ENCODE data around the gene SPACA7. TPM values are rescaled to one million over a fixed set of nuclear protein-coding genes. Genes with fewer than 3 reads are reported as not detected.
"Not testable (repeated sequence)": the region's sequence is repeated elsewhere in the genome, so short reads cannot be mapped to it uniquely, and the experiment has no call there.

SPACA7 gene
- total RNA-seq, 3 donors from 2014 or later (not counting 1 experiment from before 2014, with no cell fraction given): not detected

DNA sequence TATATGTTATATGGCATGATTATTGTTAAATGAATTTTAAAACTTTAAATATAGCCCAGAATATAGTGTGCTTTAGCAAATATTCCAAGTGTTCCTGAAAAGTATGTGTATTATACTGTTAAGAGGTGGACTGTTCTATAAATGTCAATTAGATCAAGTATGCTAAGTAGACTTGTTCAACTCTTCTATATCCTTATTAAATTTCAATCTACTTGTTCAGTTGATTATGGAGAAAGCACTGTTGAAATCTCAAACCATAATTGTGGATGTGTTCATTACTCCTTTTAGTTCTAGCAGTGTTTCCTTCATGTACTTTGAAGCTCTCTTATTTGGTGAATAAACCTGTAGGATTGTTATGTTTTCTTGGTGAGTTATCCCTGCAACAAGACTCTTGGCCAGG, 52.5 kb downstream of the SPACA7 start:
- intact Hi-C loops (cut with micrococcal nuclease): no loop called here
- peaks cover 0 to 7% of the 10 kb centered on the region in 2 donors for H3K27me3 Mint-ChIP-seq (ENCODE audit: low read depth in 2 of 2)

DNA sequence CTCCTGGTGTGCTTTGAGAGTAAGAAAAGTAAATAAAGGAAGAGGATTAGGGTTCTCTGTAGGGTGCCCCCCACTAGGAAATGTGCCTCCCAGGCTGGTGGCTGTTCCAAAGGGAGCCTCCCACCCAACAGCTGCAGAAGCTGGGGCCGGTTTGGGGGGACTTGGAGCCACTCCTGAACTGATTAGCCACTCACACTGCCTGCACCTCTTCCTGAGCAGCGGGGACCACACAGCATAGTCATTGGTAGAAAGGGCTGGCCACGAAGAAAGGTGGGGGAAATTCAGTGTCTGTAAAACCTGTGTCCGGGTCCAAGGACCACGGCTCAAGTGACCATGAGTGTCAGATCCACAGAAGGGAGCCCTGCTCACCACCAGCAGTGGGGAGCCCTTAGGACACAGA, 55.6 kb downstream of the SPACA7 start:
- TF ChIP-seq, protein P1, sequence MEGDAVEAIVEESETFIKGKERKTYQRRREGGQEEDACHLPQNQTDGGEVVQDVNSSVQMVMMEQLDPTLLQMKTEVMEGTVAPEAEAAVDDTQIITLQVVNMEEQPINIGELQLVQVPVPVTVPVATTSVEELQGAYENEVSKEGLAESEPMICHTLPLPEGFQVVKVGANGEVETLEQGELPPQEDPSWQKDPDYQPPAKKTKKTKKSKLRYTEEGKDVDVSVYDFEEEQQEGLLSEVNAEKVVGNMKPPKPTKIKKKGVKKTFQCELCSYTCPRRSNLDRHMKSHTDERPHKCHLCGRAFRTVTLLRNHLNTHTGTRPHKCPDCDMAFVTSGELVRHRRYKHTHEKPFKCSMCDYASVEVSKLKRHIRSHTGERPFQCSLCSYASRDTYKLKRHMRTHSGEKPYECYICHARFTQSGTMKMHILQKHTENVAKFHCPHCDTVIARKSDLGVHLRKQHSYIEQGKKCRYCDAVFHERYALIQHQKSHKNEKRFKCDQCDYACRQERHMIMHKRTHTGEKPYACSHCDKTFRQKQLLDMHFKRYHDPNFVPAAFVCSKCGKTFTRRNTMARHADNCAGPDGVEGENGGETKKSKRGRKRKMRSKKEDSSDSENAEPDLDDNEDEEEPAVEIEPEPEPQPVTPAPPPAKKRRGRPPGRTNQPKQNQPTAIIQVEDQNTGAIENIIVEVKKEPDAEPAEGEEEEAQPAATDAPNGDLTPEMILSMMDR (IDR thresholded peaks at IDR 0.05): no peak
- Histone ChIP-seq H3K27me3 (ENCODE audit: control insufficient read depth, insufficient read depth, low read length) (no peaks in the 10 kb centered on the region), H3K27ac (ENCODE audit: low read length) (no peak overlapping the region), H3K36me3 (ENCODE audit: control insufficient read depth, insufficient read depth, low read length) (no peaks in the 10 kb centered on the region), H3K9me3 (ENCODE audit: control insufficient read depth, insufficient read depth, low read length) (no peaks in the 10 kb centered on the region), H3K4me1 (ENCODE audit: control insufficient read depth, insufficient read depth, low read length) (no peaks in the 10 kb centered on the region), H3K4me3 (ENCODE audit: low read length) (no peak overlapping the region)
- H3K4me3 Mint-ChIP-seq: no peak overlapping the region
- WGBS (ENCODE audit: insufficient coverage): 79% methylated on average over 5 of the region's 5 CpGs
- no peaks in the 10 kb centered on the region for H3K4me1 Mint-ChIP-seq
- no peak for ATAC-seq
- H3K27me3 Mint-ChIP-seq (ENCODE audit: low read depth in 2 of 2): peaks cover 0 to 7% of the 10 kb centered on the region in 2 donors
- H3K9me3 Mint-ChIP-seq: peaks cover 0 to 2% of the 10 kb centered on the region in 2 donors
- no peak for DNase-seq
- no peak overlapping the region for H3K27ac Mint-ChIP-seq
- H3K36me3 Mint-ChIP-seq: no peaks in the 10 kb centered on the region
- intact Hi-C loops (cut with micrococcal nuclease): loop anchor here (5.0 kb wide), 1 partner anchor 1484 kb away; no protein-coding TSS in a partner anchor

More for the DNA sequence above, 52.5 kb downstream of the SPACA7 start:
- Histone ChIP-seq H3K36me3 (ENCODE audit: control insufficient read depth, insufficient read depth, low read length) (no peaks in the 10 kb centered on the region), H3K9me3 (ENCODE audit: control insufficient read depth, insufficient read depth, low read length) (no peaks in the 10 kb centered on the region), H3K27me3 (ENCODE audit: control insufficient read depth, insufficient read depth, low read length) (no peaks in the 10 kb centered on the region), H3K4me3 (ENCODE audit: low read length) (no peak overlapping the region), H3K27ac (ENCODE audit: low read length) (no peak overlapping the region), H3K4me1 (ENCODE audit: control insufficient read depth, insufficient read depth, low read length) (no peaks in the 10 kb centered on the region)
- DNase-seq (no peak), ATAC-seq (no peak)
- TF ChIP-seq, protein P1 (IDR thresholded peaks at IDR 0.05): no peak
- H3K4me1 Mint-ChIP-seq: no peaks in the 10 kb centered on the region
- H3K9me3 Mint-ChIP-seq: peaks cover 2 to 4% of the 10 kb centered on the region in 2 donors
- no peak overlapping the region for H3K27ac Mint-ChIP-seq
- no peak overlapping the region for H3K4me3 Mint-ChIP-seq
- no peaks in the 10 kb centered on the region for H3K36me3 Mint-ChIP-seq

DNA sequence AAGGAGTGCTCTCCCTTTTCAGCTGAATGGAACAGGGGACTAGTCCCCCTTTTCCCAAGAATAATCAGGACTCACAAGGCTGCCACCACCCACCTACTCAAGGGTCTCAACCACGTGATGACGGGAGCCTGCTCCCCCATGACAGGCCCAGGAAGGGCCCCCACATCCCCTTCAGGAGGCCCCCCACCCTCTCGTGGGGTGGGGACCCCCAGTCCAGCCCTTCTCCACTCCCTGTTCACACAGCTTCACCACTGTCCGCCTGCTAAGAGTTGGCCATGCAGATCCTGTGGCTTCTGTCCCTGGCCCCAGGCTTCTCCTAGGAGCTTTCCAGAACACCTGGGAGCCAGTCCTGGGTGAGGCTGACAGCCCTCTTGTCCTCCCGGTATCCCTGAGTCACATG, 56.6 kb downstream of the SPACA7 start:
- not testable (repeated sequence) for H3K4me3 Mint-ChIP-seq; H3K27ac Mint-ChIP-seq; H3K4me1 Mint-ChIP-seq; H3K9me3 Mint-ChIP-seq; H3K27me3 Mint-ChIP-seq (ENCODE audit: low read depth in 2 of 2); H3K9me3 ChIP-seq (ENCODE audit: control insufficient read depth, insufficient read depth, low read length); H3K4me3 ChIP-seq (ENCODE audit: low read length); H3K4me1 ChIP-seq (ENCODE audit: control insufficient read depth, insufficient read depth, low read length); H3K27me3 ChIP-seq (ENCODE audit: control insufficient read depth, insufficient read depth, low read length); H3K36me3 Mint-ChIP-seq; ATAC-seq; DNase-seq; H3K27ac ChIP-seq (ENCODE audit: low read length); H3K36me3 ChIP-seq (ENCODE audit: control insufficient read depth, insufficient read depth, low read length)
- 78% methylated on average over 4 of the region's 5 CpGs for WGBS (ENCODE audit: insufficient coverage)
- intact Hi-C loops (cut with micrococcal nuclease): loop anchor here (5.0 kb wide), 1 partner anchor 1485 kb away; no protein-coding TSS in a partner anchor

DNA sequence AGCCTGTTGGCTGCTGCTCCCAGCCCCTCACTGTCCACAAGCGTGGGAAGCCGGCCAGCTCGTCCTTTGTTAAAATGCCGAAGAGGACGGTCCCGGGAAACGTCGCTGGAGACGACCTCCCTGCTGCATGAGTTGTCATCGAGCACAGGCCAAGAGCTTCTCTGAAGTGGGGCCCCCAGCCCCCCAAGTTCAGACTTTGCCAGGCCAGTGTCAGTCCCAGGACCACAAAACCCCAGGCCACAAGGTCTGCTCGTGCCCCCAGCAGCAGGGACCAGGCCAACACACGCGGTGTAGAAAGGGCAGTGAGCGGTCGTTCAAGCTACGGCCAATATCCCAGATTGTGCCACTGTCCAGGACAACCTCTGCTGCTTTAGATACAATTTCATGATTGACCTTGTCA, 57.4 kb downstream of the SPACA7 start:
- not testable (repeated sequence) for H3K36me3 ChIP-seq (ENCODE audit: control insufficient read depth, insufficient read depth, low read length); H3K9me3 Mint-ChIP-seq; ATAC-seq; H3K4me3 ChIP-seq (ENCODE audit: low read length); H3K27ac ChIP-seq (ENCODE audit: low read length); H3K4me1 ChIP-seq (ENCODE audit: control insufficient read depth, insufficient read depth, low read length); H3K36me3 Mint-ChIP-seq; H3K27me3 ChIP-seq (ENCODE audit: control insufficient read depth, insufficient read depth, low read length); H3K27ac Mint-ChIP-seq; H3K4me1 Mint-ChIP-seq; H3K9me3 ChIP-seq (ENCODE audit: control insufficient read depth, insufficient read depth, low read length); H3K4me3 Mint-ChIP-seq; H3K27me3 Mint-ChIP-seq (ENCODE audit: low read depth in 2 of 2); DNase-seq
- WGBS (ENCODE audit: insufficient coverage): 84% methylated on average over 16 of the region's 16 CpGs
- intact Hi-C loops (cut with micrococcal nuclease): loop anchor here (5.0 kb wide), 1 partner anchor 1486 kb away; no protein-coding TSS in a partner anchor
